Stimulated activated naive CD4-positive, alpha-beta T cell (primary cell): ENCODE results near the gene SMARCC1.

Source experiments
- DNase-seq, 6 experiments: peaks; one replicate each; lab custom pipeline; 2025; lab: John Stamatoyannopoulos, UW

The SMARCC1 gene

DNA sequence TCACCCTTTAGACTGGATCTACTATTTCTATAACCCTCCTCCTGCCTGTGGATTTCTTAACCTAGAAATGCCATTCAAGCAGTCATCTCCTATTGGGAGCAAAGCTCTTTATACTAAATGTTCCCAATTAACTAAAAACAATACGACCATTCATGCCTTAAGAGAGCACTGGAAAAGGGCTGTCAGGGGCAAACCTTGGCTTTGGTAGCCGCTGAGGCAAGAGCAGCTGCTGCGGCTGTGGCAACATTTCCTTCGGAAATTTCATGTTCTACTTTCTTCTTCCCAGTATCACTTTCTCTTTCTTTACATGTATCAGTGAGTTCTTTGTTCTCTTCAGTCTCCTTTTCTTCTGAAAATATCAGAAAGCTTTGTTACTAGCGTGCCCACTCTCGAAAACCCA is 146.7 kb downstream of the SMARCC1 start:
- no peak for DNase-seq

DNA sequence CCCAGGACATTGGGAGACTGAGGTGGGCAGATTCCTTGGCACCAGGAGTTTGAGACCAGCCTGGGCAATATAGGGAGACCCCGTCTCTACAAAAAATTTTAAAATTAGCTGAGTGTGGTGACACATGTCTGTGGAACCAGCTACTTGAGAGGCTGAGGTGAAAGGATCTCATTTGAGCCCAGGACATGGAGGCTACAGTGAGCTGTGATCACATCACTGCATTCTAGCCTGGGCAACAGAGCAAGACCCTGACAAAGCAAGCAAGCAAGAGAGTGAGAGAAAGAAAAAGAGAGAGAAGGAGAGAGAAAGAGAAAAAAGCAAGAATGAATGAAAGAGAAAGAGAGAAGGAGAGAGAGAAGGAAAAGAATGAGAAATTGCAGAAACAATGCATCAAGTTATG is 150.9 kb downstream of the SMARCC1 start:
- no peak for DNase-seq

DNA sequence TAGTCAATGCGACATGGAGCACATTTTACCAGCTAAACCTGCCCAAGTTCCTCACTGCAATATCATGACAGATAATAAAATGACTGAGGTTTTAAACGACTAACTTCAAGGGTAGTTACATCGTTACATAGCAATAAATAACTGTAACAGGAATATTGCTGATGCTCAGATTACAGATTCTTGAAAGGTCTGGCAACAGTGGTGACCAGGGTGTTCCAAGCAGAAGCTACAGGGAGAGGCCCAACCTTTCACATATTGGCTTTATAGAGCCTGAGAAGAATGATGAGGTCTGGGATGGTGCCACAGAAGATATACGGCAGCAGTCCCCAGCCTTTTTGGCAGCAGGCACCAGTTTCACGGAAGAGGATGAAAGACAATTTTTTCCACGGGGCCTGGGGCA is 151.9 kb downstream of the SMARCC1 start:
- DNase-seq, result no peak

DNA sequence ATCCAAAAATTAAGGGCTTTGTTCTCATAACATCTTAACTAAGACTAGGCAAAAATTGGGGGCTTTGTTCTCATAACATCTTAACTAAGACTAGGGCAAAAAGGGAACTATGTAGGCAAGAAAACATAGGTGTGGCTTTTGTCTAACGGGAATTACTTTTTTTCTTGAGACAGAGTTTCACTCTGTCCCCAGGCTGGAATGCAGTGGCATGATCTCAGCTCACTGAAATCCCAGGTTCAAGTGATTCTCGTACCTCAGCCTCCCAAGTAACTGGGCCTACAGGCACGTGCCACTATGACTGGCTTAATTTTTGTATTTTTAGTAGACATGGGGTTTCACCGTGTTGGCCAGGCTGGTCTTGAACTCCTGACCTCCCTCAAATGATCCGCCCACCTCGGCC is 153.3 kb downstream of the SMARCC1 start:
- DNase-seq, result no peak

DNA sequence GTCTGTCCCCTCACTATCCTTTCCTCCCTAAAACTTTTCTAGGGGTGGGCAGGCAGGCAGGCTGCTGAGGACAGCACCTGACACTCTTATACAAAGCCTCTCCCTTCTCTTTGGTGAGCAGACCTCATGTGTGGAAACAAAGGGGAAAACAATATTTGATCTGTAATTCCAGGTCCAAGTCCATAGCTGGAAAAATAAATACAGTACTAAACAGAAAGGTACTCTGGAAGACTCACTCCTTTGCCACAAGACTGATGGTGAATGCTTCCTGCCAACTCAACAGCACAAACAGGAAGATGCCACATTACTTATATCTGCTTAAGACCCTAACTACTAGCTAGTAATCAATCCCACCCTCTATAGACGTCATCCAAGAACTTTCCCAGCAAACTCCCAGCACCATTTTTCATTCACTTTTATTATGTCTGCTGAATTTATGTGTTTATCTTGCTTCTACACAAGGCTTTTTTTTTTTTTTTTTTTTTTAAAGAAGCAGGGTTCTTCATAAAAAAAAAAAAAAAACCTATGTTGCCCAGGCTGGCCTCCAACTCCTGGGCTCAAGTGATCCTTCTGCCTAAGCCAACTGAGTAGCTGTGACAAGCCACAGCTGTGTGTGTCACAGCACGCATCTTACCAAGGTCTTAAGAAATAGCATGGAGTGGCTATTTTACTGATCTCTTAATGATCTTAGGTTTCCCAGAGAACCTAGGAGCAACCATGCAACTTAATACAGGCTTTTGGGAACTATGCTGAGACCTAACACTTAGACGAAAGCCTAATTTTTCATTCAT is 158.8 kb downstream of the SMARCC1 start:
- no peak for DNase-seq

DNA sequence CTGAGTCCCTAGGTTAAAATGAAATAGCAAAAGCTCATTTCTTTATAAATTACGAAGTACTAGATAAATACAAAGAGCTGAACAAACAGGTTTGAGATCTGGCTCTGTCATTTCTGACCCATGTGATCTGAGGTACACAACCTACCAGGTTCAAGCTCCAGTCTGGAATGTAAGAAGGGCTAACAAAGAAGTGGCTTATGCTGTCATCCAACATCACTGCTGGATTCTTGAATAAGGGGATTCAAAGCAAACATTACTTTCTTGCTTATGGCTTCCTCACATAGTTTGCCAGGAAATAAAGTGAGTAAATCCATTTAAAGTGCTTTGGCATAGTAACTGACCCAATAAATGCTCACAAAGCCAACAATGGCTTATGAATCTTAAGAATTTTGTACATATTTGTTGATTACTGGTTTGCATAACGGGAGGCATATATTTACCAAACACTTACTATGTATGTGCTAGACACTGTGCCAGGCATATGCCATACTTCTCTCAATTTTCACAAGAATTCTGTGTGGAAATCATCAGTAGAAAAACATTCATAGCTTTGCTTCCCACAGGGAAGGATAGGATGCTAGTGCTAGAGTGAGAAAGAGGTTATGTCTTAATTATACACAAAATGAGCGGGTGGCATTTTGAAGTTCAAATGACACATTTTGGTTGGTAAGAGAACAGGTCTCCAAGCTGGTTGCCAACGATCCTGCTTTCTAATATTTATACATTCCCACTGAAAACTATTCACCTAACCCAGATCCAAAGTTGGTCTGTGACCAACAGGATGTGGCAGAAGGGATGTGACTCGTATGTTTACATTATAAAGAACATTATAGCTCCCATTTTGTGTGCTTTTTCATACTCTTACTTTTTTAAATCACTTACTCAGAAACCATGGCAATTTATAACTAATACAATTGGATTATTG is 164.3 kb downstream of the SMARCC1 start:
- no peak for DNase-seq

DNA sequence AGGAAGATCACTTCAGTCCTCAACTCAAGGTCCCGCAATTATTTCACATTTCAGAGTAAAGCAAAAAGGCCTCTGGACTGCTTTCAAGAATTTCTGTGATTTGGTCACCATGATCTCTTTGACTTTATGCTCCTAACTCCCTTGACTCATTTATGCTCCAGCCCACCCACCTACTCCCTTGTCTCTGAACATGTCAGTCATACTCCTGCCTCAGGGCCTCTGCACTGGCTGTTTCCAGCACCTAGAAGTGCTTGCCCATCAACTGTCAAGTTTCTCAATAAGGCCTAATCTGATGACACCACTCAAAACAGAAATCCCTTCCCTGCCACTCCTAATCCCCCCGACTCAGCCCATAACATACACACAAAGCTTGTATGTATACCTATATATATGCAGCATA is 166.9 kb downstream of the SMARCC1 start:
- DNase-seq, result no peak

DNA sequence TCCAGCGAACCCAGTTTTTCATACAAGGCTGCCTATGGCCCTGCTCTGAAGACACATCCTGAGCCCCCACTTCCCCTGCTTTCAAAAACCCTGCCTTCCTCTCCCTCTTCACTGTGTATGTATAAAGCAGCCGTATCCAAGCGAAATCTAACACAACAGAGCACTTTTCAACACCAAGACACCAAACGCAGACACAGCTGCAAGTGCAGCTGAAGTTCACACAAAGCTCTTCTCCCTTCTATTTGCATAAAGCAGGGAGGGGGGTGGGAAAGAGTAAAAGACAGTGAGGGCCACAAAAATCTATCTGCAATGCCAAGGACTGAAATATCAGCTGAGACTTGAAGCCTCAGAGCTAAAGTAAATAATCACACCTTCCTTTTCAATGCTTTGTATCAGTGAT is 168.0 kb downstream of the SMARCC1 start:
- no peak for DNase-seq

DNA sequence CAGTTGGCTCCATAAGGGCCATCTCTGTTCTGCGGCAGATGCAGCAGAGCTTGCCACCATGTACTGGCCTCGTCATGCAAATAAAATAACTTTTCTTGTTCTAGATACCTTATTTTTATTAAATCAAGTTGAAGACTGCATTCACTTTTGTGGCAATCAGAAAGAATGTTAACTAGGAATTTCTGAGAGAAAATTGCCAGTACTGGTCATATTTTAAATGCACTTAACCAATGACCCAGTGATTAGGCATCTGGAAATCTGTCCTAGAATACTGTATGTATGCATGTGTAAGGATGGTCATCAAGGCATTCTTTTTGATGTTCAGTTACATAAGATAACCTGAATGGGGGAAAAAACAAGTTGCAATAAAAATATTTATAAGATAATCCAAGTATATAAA is 168.8 kb downstream of the SMARCC1 start:
- no peak for DNase-seq

DNA sequence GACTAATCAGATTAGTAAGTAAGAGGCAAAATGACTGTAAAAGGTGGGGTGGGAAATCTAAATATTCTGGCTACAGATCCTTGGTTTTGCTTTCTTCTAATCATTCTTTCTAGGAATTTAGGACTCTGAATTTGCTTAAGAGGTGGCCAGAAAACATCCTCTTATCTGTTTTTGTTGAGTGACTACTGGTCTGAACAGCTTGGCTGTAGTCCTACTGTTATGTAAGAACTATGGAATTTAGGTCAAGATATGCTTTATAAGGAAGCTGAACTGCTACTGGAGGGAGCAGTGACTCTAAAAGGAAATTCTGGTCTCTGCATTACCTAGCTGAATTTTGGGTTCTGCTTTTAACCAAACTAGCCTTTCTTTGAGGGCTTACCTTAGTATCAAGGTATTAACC is 169.5 kb downstream of the SMARCC1 start:
- DNase-seq, result no peak

DNA sequence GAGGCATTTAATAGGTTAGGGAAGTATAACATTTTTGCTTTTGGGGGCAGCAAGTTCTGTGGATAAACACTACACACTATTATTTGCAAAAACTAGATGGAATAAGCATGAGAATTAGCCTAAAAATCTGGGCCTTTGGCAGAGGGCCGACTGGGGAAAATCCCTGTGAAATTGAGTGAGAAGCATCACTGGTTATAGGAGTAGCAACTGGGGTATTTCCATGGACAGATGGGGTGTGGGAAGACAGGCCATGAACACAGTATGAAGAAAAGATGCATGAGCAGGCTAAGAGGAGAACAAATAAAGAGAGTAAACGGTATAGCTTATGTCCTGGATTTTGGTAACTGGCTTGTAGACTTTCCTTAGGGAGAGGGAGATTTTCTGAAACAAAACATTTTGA is 170.1 kb downstream of the SMARCC1 start:
- DNase-seq, result no peak

DNA sequence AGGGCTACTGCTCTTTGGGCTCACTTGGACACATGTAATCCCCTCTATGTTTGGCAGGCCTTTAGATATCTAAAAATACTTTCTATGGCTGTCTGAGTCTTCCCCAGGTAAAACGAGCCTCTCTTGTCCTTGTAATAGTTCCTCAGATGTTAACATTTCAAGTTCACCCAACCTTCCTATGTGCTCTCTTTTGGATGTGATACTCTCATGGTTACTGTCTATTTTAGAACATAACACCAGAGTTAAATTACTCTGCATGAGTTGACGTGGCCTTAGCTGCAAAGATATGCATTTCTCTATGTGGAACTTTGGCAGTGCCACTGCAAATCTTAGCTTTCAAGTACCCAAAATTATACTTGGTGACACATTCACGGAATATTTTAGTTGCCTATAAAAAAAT is 171.1 kb downstream of the SMARCC1 start:
- DNase-seq, result no peak

DNA sequence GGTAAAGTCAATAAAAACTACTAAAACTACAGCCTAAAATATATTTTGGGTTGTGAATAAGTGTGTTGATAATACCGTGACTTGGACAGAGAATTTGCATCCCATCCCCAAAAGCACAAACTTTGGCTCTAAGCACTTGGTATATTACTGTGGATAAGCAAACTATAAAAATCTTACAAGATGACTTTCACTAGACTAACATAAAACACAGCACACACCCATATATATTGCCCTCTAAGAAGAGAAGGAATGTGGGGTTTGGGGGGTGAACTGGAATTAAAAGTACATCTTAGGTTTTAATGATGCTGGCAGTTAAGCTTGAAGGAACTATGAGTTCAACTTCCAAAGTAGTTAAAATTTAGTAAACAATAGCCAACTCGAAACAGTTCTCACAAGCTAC is 174.4 kb downstream of the SMARCC1 start:
- DNase-seq, result no peak

DNA sequence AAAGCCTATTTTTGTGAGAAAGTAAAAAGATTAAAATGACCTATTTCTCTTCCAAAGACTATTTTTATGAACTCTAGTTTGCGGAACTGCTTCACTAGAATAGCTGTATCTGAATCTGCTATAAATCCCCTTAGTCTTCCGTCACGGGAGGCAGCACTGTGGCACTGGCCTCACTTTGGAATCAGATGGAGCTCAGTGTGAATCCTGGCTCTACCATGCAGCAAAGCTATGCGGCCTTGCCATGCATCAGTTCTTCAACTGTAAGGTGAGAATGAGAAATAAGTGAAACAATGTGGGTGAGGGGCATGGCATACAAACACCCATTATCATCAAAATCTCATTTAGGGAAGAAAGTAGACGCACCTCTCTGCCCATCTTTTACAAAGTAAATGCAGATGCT is 175.5 kb downstream of the SMARCC1 start:
- no peak for DNase-seq

DNA sequence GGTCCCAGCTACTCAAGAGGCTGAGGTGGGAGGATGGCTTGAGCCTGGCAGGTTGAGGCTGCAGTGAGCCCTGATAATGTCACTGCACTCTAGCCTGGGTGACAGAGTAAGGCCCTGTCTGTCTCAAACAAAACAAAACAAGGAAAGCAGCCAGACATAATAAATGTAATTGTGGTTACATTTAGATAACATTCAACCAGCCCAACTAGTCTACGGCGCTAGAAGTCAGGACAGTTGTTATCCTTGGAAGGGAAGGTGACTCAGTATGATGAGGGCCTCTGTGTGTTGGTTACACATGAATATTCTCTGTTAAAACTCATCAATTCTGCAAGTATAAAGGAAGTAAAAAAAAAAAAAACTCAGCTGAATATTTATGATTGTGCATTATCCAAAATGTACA is 176.0 kb downstream of the SMARCC1 start:
- DNase-seq, result no peak

DNA sequence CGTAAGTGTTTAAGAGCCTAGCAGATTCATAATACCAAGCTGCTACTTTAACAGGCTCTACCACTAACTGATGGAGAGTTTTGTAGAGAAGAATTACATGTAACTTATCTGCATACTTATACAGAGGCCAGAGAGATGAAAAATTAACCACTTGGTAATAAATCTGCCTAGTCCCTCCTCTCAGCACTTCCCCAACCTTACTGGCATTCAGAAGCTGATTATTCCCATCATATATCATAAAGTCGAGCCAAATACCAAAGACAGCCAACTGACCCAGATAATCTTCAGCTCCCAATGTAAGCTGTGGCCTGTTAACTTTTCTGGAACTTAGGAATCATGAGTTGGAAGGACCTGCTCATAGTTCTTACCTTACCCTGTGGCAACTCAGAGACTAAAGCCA is 177.5 kb downstream of the SMARCC1 start:
- no peak for DNase-seq

DNA sequence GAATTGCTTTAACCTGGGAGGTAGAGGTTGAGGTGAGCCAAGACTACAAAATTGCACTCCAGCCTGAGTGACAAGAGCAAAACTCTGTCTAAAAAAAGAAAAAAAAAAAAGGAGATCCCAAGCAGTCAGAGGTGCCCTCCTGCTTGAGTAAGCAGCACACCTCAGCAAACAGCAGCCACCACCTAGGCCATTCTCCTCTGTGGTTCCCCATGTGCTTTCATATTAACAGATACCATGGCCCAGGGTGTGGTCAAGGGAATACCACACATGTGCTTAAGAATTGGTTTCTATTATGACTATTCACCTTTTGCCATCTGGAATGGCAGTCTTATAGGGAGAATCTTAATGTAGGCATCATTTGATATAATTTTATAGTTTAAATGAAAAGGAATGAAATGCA is 178.4 kb downstream of the SMARCC1 start:
- DNase-seq, result no peak

DNA sequence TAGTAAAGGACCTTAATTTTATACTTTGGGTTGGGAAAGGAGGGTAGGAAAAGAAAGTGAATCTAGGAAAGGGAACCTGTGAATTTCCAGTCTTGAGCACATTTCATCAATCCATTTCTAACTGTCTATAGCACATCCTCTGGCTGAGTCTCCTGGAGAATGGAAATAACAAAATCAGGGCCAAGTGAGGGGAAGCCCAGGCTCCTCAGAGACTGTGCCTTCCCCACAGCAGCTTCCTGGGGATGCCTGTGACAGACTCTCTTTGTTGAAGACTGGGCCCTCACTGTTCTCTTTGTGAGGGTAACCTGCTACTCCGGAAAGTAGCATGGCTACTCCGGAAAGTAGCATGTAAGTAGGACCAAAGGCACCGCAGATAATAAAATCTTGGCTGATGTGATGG is 180.4 kb downstream of the SMARCC1 start:
- no peak for DNase-seq

DNA sequence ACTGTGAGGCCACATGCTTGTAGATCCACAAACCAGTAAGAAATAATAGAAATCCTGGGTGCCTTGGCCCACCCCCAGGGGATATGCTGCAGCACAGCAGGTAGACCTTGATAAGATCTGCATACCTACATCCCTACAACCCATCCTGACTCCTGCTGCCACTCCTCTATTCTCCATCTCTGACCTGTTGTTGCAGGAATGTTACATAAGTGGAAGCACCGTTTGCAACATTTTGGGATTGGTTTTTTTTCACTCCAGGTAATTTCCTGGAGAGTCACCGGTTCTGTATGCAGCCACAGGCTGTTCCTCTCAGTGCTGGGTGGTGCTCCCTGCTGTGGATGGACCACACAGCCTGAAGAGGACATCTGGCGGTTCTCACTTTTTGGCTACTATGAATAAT is 186.9 kb downstream of the SMARCC1 start:
- no peak for DNase-seq

DNA sequence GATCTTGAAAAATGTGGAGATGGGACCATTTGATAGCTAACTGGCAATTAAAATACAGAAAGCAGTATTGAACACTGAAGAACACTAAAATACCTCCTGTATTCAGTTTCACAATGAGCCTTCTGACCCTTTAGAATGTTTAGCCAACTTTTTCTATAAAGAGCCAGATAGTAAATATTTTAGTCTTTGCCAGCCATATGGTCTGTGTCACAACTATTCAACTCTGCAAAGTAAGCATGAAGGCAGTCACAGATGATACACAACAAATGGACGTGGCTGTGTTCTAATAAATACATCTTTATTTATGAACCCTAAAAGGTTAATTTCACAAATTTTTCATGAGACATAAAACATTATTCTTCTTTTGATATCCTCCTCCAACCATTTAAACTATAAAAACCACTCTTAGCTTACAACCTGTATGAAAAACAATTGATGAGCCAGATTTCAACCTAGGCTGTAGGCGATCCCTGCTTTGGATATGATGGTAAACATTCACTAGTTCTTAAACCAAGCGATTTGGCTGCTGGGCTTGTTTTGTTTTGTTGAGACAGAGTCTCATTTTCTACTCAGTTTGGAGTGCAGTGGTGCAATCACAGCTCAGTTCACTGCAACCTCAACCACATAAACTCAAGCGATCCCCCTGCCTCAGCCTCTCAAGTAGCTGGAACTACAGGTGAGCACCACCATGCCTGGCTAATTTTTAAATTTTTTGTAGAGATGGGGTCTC is 189.5 kb downstream of the SMARCC1 start:
- DNase-seq, result no peak

DNA sequence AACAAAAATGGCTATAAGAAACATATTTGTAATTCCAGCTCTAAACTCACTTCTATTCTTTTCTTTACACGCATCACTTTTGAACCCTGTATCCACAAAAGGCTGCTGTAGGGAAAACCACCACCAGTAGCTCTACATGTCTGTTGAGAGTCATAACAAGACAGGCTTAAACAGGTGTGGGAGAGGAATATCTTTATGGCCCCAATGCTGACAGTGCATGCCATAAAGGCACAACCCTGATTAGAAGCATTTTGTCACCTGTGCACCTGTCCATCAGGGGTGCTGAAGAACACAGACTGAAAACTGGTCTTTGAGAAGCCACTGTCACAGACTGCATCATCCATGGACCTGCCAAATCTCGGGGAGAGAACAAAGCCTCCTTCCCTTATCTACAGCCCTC is 191.5 kb downstream of the SMARCC1 start:
- DNase-seq, result no peak

DNA sequence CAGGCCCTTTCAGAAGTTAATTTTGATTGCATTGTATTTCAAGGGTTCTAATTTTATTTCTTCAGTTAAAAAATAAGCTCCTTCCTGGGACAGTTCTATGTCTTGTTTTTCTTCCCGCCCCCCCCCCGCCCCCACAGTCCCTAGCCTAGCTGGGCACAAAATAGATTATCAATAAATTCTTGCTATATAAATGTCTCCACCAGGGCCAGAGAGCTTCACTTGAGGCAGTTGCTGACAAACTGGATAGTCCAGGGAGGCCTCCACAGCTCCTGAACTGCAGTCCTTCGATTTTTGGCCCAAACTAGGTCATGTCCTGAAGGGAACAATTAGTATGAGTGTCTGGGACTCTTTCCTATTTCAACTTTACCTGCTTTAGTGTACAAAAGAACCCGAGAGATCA is 193.1 kb downstream of the SMARCC1 start:
- no peak for DNase-seq

DNA sequence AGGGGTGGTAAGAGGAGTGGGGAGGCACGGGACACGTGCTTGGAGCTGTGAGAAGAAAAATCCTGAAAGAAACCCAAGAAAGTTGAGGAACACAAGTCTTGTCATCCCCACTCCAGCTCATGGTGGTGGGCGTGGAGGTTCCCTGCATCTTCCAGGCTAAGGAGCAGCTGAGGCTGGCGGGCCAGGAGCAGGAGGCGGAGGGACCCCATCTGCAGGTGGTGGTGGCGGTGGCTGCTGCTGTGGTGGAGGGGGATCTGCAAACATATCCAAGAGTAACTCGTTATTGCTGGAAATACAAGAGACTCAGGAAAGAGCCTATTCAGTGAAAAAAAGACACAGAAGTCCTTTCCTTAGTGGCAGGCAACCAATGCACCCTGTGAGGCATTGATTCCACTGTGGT is 193.6 kb downstream of the SMARCC1 start:
- no peak for DNase-seq
